GM12878 (cell line): ENCODE results near the gene CDC42SE1. TPM values are rescaled to one million over a fixed set of nuclear protein-coding genes. Genes with fewer than 3 reads are reported as not detected.
A peak's percentile ranks its signal among the peaks of the same experiment; 100 is the strongest.

Experiments used
- ASH2L ChIP-seq: fragments of 300-600, 200-600 bp; sonication (generic); IDR thresholded peaks from 2 replicates; pipeline ENCODE4 v1.6.1; 2017; ENCODE audit warnings: low read depth, mild to moderate bottlenecking, borderline replicate concordance
- BCL11A ChIP-seq: IDR thresholded peaks from 2 replicates; pipeline ENCODE4 v1.6.1; 2011; ENCODE audit warnings: low read depth, low read length
- BMI1 ChIP-seq: fragments of 450-650 bp; IDR thresholded peaks from 2 replicates; pipeline ENCODE4 v1.6.1; 2016; ENCODE audit warnings: mild to moderate bottlenecking, moderate library complexity, borderline replicate concordance
- HDAC6 ChIP-seq: fragments of 200-600 bp; sonication (generic); IDR thresholded peaks from one replicate; pipeline ENCODE4 v1.8.0; 2017; ENCODE audit warnings: antibody characterized with exemption; ENCODE audit not compliant: unreplicated experiment
- IKZF2 ChIP-seq, 2 experiments: fragments of 450-650 bp; IDR thresholded peaks; 2 replicates each; pipeline ENCODE4 v1.6.1; 2017; ENCODE audit warnings: mild to moderate bottlenecking in 2 of 2, moderate library complexity in 2 of 2
- JUNB ChIP-seq: IDR thresholded peaks from 2 replicates; pipeline ENCODE4 v1.6.1; 2016; ENCODE audit warnings: antibody characterized with exemption, mild to moderate bottlenecking
- KDM1A ChIP-seq: fragments of 200-600 bp; sonication (generic); IDR thresholded peaks from 2 replicates; pipeline ENCODE4 v1.6.1; 2016; ENCODE audit warnings: borderline replicate concordance
- MLLT1 ChIP-seq: fragments of 450-650 bp; IDR thresholded peaks from 2 replicates; pipeline ENCODE4 v1.6.1; 2016; ENCODE audit warnings: mild to moderate bottlenecking
- MYB ChIP-seq: fragments of 150-350 bp; IDR thresholded peaks from 2 replicates; pipeline ENCODE4 v1.6.1; 2014; ENCODE audit warnings: mild to moderate bottlenecking, low read depth, low read length, borderline replicate concordance
- PAX5 ChIP-seq: IDR thresholded peaks from 2 replicates; pipeline ENCODE4 v1.6.1; 2011; ENCODE audit warnings: low read depth, low read length, borderline replicate concordance
- PKNOX1 ChIP-seq: fragments of 450-650 bp; IDR thresholded peaks from 2 replicates; pipeline ENCODE4 v1.6.1; 2016; ENCODE audit warnings: mild to moderate bottlenecking
- PRDM15 ChIP-seq: fragments of 450-650 bp; formaldehyde crosslinking; IDR thresholded peaks from 2 replicates; pipeline ENCODE4 v1.4.0; 2020; ENCODE audit warnings: mild to moderate bottlenecking, moderate library complexity
- RELA ChIP-seq: fragments of 450-650 bp; IDR thresholded peaks from 2 replicates; pipeline ENCODE4 v1.8.0; 2014; ENCODE audit warnings: borderline replicate concordance; ENCODE audit not compliant: partially characterized antibody
- SUPT20H ChIP-seq: IDR thresholded peaks from 2 replicates; pipeline ENCODE4 v1.6.1; 2011; ENCODE audit warnings: low read depth, mild to moderate bottlenecking, low read length, moderate library complexity, borderline replicate concordance; ENCODE audit not compliant: control insufficient read depth
- ZNF592 ChIP-seq: fragments of 450-650 bp; IDR thresholded peaks from 2 replicates; pipeline ENCODE4 v1.6.1; 2017; ENCODE audit warnings: mild to moderate bottlenecking, moderate library complexity
- polyA plus RNA-seq, 11 experiments: library from polyadenylated mRNA; depleted of rRNA in 4 of 11; unstranded in 6 of 11; stranded (reverse) in 5 of 11; fragments of >200 nt; fragmentation: Nextera tagmentation in 4 of 11; fragmentation: Illumina TruSeq in 1 of 11; extraction: Ambion mirVana in 4 of 11; extraction: Trizol in 1 of 11; gene quantifications; 1 replicate in 1 of 11; 2 replicates in 10 of 11; pipeline versions ENCODE4 v1.2.1 to v1.2.3, GENCODE V29; 2011 to 2016; ENCODE audit warnings: inconsistent platforms in 2 of 11, missing spikeins in 2 of 11, low read depth in 1 of 11
- total RNA-seq, 4 experiments: library from RNA; depleted of rRNA in 3 of 4; stranded (reverse); fragments of >200 nt in 3 of 4; fragmentation: Illumina TruSeq in 1 of 4; extraction: Trizol in 1 of 4; gene quantifications; 2 replicates each; pipeline versions ENCODE4 v1.2.1 to v1.2.3, GENCODE V29; 2013 to 2021

Gene CDC42SE1
- total and polyA plus RNA-seq, 10 of the 15 experiments (the other 5 are each of a cell fraction or from before 2014, with no cell fraction given): 35.7 to 112 (median 74.3) TPM

GRCh38 chr1:151008244-151009205, 50.9 kb downstream of the CDC42SE1 start, which contains the start of gene PRUNE1 (continued):
- TF ChIP-seq MLLT1: peak; percentile 83
- TF ChIP-seq PAX5: peak; percentile 60
- TF ChIP-seq KDM1A: no peak
- TF ChIP-seq IKZF2 (IDR thresholded peaks at IDR 0.05): peak; percentile 11 to 68; a peak in 1 of 4 replicates
- no peak for TF ChIP-seq JUNB
- TF ChIP-seq RELA: peak; percentile 64
- TF ChIP-seq BMI1: no peak
- no peak for TF ChIP-seq MYB
- no peak for TF ChIP-seq PRDM15 (CRISPR knock-in tag)
- no peak for TF ChIP-seq ASH2L
- no peak for TF ChIP-seq BCL11A
- no peak for TF ChIP-seq SUPT20H
- no peak for TF ChIP-seq PKNOX1
- no peak for TF ChIP-seq HDAC6
- TF ChIP-seq ZNF592: no peak
